Activated naive CD4-positive, alpha-beta T cell (primary cell): Measurements from ENCODE around the gene LCLAT1.

Experiments used
- DNase-seq, 4 experiments: peaks; one replicate each; lab custom pipeline; 2025; lab: John Stamatoyannopoulos, UW

The LCLAT1 gene

GRCh38 chr2:30514848-30515435, 67.9 kb downstream of the LCLAT1 start:
- no peak for DNase-seq

DNA sequence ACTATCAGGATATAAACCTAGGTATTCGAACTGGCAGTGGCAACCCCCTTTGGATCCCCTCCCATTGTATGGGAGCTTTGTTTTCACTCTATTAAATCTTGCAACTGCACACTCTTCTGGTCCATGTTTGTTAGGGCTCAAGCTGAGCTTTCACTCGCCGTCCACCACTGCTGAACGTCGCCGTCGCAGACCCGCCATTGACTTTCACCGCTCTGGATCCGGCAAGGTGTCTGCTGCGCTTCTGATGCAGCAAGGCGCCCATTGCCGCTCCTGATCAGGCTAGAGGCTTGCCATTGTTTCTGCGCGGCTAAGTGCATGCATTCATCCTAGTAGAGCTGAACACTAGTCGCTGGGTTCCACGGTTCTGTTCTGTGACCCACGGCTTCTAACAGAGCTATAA, 69.1 kb downstream of the LCLAT1 start:
- no peak for DNase-seq

DNA sequence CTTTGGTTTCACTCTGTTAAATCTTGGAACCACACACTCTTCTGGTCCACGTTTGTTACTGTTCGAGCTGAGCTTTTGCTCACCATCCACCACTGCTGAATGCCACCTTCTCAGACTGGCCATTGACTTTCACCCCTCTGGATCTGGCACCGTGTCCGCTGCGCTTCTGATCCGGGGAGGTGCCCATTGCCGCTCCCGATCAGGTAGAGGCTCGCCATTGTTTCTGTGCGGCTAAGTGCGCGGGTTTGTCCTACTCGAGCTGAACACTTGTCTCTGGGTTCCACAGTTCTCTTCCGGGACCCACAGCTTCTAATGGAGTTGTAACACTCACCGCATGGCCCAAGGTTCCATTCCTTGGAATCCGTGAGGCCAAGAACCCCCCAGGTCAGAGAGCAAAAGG, 72.8 kb downstream of the LCLAT1 start:
- no peak for DNase-seq

- DNase-seq = no peak
Measured at GRCh38 chr2:30522421-30522820, 75.4 kb downstream of the LCLAT1 start.

- DNase-seq = no peak
Measured at GRCh38 chr2:30527411-30527810, 80.4 kb downstream of the LCLAT1 start.

- no peak for DNase-seq
Measured at GRCh38 chr2:30527859-30528258, 80.8 kb downstream of the LCLAT1 start.

DNA sequence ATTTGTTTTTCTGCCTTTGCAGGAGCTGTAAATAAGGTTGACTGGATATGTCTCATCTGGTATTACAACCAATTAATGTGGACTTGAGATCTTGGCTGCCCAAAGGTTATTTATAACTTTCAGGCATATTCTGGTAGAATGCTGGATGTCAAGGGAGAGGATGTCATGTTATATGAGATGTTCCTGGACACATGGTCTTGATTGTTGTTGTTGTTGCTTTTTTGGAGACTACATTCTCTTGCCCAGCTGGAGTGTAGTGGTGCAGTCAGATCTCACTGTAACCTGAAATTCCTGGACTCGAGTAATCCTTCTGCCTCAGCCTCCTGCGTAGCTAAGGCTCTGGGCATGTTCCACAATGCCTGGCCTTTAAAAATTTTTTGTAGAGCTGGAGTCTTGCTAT, 83.3 kb downstream of the LCLAT1 start:
- DNase-seq = no peak

DNA sequence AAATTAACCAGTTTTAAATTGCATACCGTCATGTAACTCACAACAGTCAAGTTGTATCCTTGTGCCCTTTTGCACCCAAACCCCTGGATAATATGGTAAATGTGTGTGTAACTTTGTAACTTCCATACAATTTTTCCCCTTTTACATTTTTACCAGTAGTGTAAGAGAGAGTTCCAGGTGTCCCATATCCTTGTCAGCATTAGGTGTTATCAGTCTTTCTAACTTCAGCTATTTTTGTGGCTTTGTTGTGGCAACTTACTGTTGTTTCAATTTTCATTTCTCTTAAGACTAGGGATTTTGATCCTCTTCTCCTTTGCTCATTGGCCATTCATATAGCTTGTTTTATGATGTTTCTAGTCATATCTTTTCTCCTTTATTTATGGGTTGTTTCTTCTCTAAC, 94.6 kb downstream of the LCLAT1 start:
- no peak for DNase-seq

DNA sequence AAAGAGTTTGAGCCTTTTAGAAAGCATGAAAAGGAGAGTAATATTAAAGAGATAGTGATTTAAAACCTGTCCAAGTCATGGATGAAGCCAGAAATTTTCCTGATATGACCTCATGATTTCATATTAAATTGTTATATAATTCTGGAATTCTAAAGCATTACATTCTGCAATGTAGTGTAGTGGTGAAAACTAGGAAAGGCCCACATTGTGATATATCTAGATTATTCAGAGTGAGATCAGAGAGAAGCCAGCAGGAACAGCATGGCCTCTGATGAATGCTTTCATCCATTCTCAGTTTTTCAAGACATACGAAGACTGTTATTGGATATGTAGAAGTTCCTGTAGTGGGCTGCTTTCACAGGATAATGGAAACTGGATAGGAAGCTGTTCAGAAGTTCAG, 98.8 kb downstream of the LCLAT1 start:
- DNase-seq = no peak

DNA sequence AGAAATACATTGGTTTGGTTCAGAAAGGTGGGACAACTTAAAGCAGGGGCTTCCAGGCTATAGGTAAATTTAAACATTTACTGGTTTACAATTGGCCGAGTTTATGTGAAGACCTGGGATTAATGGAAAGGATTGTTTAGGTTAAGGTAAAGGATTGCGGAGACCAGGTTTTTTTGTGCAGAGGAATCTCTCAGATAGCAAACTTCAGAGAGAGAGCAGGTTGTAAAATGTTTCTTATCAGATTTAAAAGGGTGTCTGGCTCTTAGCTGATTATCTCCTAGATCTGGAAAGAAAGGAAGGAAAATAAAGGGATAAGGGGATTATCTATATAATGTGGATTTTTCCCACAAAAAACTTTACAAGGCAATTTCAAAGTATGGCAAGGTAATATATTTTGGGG, 101.3 kb downstream of the LCLAT1 start:
- no peak for DNase-seq

DNA sequence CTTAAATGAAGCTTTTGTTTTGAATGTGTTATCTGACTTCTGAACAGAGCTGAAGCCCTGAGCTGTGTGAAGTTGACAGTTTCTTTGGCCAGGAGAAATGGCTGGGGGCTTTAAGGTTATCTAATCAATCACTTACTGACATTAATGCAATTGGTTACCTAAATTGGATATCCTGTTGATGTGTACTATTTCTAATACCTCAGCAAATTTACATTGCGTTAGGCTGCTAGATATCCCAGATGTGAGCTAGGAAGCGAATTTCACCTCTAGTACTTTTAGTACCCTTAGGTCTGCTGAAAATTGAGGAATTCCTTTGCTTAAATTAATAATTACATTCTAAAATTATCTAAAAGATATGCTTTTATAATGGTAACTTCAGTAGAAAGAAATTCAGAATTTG, 102.0 kb downstream of the LCLAT1 start:
- no peak for DNase-seq

- no peak for DNase-seq
Measured at GRCh38 chr2:30559544-30560275, 112.7 kb downstream of the LCLAT1 start.

GRCh38 chr2:30561349-30561748, 114.3 kb downstream of the LCLAT1 start:
- DNase-seq = no peak

DNA sequence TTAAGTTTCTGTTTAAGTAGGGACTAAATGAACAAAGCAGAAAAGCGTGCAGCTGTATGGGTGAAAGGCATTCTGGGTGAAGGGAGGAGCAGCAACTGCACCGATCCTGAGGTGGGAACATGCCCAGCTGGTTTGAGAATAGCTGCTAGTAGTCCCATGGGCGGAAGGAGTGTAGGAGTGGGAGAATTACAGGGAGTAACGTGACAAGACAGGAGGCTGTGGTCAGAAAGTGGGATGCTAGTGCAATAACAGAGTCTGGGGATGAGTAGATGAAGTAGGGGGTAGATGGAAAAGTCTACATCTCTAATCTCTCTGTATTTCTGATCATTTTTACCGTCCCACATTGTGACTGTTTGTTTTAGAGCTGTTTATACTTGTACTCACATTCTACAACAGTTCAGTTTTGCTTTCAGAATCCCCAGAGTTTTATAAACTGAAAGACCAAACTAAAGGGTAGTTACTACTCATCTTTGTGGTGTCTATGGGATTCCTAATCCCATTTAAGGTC, 118.9 kb downstream of the LCLAT1 start:
- no peak for DNase-seq

GRCh38 chr2:30566631-30567030, 119.6 kb downstream of the LCLAT1 start:
- no peak for DNase-seq

GRCh38 chr2:30567317-30567716, 120.3 kb downstream of the LCLAT1 start:
- no peak for DNase-seq

DNA sequence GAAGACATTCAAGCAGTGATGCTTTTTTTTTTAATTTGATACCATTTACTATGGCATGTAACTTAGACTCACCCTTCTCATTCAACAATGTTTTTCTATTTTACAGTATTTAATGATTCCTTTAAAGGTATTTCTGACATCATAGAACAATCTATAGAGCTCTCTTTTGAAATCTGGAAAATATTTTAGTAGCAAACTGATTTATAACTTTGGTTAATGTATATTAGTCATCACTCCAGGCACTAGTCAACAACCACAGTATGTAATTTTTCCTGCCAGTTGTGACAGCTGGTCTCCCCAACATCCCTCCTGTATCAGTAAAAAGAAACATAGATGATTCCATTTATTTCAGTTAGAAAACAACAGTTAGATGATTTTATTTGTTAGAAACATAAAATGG, 122.9 kb downstream of the LCLAT1 start:
- DNase-seq = no peak

DNA sequence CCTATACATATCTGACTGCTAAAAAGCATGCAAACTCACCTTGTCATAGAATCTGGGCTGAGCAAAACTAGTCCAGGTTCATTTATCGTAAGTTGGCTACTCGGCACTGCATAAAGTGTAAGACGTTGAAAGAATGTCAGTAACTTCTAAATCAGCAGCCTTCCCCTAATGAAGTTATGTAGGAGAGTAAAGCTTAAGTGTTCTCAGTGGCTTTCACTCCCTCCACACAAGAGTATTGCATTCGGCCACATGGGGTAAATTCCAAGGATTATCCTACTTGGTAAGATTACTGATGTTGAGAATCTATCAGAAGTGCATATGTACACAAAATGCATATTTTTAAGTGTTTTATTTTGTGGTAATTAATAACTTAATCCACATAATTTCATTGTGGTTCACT, 130.1 kb downstream of the LCLAT1 start:
- no peak for DNase-seq

GRCh38 chr2:30580391-30580790, 133.3 kb downstream of the LCLAT1 start:
- no peak for DNase-seq

DNA sequence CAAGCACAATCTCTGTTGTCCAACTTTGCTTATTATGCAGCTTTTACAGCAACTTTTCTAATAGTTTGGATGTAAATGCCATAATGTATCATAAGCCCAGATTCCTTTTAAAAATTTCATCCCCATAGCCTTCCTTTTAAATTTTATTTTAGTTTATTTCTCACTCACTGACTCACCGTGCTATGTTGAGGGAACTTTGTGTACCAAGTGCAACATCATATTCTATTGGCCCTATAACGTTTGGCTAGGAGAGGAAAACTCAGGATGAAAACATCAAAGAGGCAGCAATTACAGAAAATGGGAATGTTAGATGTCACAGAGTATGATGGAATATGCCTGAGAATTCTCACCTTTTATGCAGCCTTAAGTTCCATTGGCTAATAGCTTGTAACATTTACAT, 135.5 kb downstream of the LCLAT1 start:
- no peak for DNase-seq

DNA sequence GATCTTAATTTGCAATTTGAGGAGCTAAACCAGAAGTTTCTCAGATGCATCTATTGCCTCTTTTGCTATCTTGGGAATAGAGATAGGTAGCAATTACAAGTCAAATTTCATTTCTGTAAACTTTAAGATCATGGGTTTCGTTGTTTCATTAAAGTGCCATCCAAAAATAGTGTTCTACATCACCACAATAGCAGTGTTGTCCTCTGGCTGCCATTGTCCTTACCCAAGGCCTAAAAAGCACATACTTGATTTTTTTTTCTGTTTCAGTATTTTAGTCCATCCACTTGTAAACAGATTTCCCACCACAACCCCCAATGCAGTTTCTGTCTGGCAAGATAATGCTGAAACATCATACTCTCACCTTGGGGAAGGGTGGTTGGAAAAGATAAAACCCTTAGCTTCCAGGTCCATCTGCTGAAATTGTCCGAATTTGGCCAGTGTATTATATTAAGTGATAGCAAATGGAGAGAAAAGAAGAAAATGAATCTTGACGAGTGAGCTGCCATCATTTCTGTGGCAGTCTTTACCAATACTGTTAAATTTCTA, 136.2 kb downstream of the LCLAT1 start:
- DNase-seq = no peak

GRCh38 chr2:30584116-30584515, 137.1 kb downstream of the LCLAT1 start:
- DNase-seq = no peak

DNA sequence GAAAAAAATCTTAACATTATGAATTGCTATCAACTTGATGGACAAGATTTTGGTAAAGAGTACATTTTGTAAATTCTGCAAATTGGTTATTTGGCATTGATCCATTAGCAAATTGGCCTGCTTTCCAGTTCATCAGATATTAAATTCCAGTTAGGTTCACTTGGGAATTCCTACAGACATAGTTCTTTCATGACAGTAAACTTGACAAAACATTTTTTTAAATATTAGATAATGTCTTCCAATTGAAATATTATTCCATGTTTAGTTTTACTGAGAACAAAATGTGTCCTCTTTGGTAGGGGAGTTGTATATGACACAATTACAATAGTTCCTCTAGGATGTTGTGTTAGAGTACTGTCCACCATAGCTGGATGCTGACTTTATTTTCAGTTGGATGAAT, 141.9 kb downstream of the LCLAT1 start:
- no peak for DNase-seq

- DNase-seq = no peak
Measured at GRCh38 chr2:30590407-30590806, 143.4 kb downstream of the LCLAT1 start.
